Stomach (tissue), 4 donors: ENCODE results near the gene TSC22D1.

ENCODE experiments used
- EP300 ChIP-seq: sonication (generic); formaldehyde crosslinking; IDR thresholded peaks from one replicate; pipeline ENCODE4 v1.6.1; 2017; ENCODE audit warnings: antibody characterized with exemption
- POLR2A ChIP-seq, 4 donors: fragments of 450-650 bp; IDR thresholded peaks; one replicate each; pipeline ENCODE4 v1.6.1; 2016; ENCODE audit warnings: antibody characterized with exemption in 4 of 4, control low read depth in 2 of 4, mild to moderate bottlenecking in 1 of 4, moderate library complexity in 1 of 4
- TF ChIP-seq, protein P1 (sequence below), 7 experiments: fragments of 450-650 bp in 4 of 7; fragments of 200-600 bp in 3 of 7; sonication (generic) in 3 of 7; IDR thresholded peaks; one replicate each; pipeline ENCODE4 v1.5.1; 2016 to 2019; ENCODE audit warnings: antibody characterized with exemption in 7 of 7, control low read depth in 2 of 7, mild to moderate bottlenecking in 1 of 7

GRCh38 chr13:44583137-44583536 lies 7.0 kb upstream of the TSC22D1 start:
- TF ChIP-seq, protein P1, sequence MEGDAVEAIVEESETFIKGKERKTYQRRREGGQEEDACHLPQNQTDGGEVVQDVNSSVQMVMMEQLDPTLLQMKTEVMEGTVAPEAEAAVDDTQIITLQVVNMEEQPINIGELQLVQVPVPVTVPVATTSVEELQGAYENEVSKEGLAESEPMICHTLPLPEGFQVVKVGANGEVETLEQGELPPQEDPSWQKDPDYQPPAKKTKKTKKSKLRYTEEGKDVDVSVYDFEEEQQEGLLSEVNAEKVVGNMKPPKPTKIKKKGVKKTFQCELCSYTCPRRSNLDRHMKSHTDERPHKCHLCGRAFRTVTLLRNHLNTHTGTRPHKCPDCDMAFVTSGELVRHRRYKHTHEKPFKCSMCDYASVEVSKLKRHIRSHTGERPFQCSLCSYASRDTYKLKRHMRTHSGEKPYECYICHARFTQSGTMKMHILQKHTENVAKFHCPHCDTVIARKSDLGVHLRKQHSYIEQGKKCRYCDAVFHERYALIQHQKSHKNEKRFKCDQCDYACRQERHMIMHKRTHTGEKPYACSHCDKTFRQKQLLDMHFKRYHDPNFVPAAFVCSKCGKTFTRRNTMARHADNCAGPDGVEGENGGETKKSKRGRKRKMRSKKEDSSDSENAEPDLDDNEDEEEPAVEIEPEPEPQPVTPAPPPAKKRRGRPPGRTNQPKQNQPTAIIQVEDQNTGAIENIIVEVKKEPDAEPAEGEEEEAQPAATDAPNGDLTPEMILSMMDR (IDR thresholded peaks at IDR 0.05), result no peak
- no peak for TF ChIP-seq POLR2A (IDR thresholded peaks at IDR 0.05)
- no peak for TF ChIP-seq EP300
